Sciatic nerve (tissue), 2 donors: Measurements from ENCODE around the gene AK5. TPM values are rescaled to one million over a fixed set of nuclear protein-coding genes. Genes with fewer than 3 reads are reported as not detected.
"Not testable (repeated sequence)": the region's sequence is repeated elsewhere in the genome, so short reads cannot be mapped to it uniquely, and the experiment has no call there.

ENCODE experiments used
- ATAC-seq: fragments of 200-7000 bp; cut with Tn5 transposase; one replicate; pipeline ENCODE4 v1.9.1; 2020; ENCODE audit warnings: mild to moderate bottlenecking, moderate library complexity
- DNase-seq: peaks from one replicate; pipeline ENCODE4 v3.0.0-alpha.2; 2020; ENCODE audit warnings: low spot score
- intact Hi-C: fragments of 100-400 bp; cut with DNase I; formaldehyde crosslinking; loops from one replicate; pipeline ENCODE4 v1.14.2; 2022
- total RNA-seq: library from RNA; stranded (reverse); fragmentation: NEBNext Ultra II Directional; extraction: Animal tissue kit (Norgen Biotek cat#: 25700); gene quantifications from one replicate; pipeline ENCODE4 v1.2.1, GENCODE V29; 2021
- donor health status: DM: no; HTN: no; CAD: no.
- donor health status: DM: no; HTN: no; CAD: no.

The AK5 gene
- total RNA-seq, 1 donor from 2014 or later: 47.1 TPM

- DNase-seq (peak; percentile 55), ATAC-seq (peak; percentile 30)
- intact Hi-C loops: no loop called here
Measured at GRCh38 chr1:77282866-77283539, 1.2 kb downstream of the AK5 start.

DNA sequence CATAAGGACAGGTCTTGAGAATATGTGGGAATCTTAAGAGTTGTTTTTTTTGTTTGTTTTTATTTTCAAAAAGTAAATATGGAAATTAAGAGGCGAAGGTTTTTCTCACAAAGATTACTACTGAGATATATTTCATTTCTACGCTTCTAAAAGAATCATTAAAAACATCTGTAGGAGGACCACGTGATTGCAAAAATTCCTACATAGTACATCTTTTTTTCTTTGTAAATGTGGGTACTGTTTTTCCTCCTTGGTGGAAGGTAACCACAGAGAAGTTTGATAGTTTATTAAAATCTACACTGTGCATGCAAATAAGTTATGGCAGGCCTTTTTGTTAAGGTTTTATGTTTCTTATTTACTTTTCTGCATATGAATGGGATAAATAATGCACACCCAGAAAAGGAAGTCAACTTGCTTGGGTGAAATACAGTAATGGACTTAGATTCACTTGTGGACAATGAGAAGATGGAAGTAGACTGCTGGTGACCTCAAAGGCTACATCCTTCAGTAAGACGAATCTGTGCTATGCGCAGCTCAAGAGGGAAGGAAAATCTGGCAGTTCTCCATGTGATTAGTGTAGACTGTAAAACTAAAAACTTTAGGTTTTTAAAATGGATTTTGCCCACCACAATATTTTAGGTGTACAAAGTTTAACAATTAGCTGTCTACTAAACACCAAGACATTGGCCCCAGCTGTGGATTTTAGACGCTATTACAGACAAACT is 2.0 kb downstream of the AK5 start:
- intact Hi-C loops: no loop called here
- ATAC-seq (no peak), DNase-seq (no peak)

DNA sequence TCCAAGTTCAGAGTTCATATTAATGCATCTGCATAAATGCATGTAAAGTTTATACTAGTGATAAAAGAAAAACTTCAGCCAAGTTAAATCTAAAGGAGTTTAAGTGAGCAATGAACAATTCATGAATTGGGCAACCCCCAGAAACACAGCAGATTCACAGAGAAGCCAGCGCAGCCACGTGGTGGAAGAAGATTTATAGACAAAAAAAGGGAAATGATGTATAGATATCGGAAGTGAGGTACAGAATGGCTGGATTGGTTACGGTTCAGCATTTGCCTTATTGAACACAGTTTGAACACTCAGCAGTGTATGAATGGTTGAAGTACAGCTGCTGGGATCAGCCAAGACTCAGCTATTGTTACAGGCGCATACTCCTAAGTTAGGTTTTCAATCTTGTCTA is 5.7 kb downstream of the AK5 start:
- DNase-seq: no peak
- intact Hi-C loops: no loop called here
- no peak for ATAC-seq

GRCh38 chr1:77288275-77288674 is 6.5 kb downstream of the AK5 start:
- intact Hi-C loops: no loop called here
- ATAC-seq: no peak
- DNase-seq: no peak

- ATAC-seq (no peak), DNase-seq (no peak)
- intact Hi-C loops: no loop called here
Measured at GRCh38 chr1:77290576-77290975, 8.8 kb downstream of the AK5 start.

- DNase-seq: no peak
- intact Hi-C loops: no loop called here
- ATAC-seq: no peak
Measured at GRCh38 chr1:77292551-77292950, 10.7 kb downstream of the AK5 start.

DNA sequence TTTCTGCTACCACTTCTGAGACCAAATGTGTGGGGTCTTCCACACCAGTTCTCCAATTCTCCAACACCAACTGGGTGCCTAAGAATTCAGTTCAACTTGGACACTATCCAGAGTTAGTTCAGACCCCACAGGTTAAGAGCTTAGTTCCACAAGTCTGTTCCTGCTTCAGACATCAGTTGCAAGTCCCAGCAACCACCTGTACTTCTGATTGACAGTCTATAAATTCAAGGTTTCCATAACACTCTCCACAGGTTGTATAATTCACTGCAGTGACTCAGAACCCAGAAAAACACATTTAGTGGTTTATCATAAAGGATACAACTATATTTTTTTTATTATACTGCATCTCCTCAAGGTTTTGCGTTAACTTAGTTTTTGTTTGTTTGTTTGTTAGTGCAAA is 18.7 kb downstream of the AK5 start:
- intact Hi-C loops: no loop called here
- ATAC-seq: no peak
- DNase-seq: no peak

- intact Hi-C loops: no loop called here
- ATAC-seq (no peak), DNase-seq (no peak)
Measured at GRCh38 chr1:77303387-77303786, 21.6 kb downstream of the AK5 start.

DNA sequence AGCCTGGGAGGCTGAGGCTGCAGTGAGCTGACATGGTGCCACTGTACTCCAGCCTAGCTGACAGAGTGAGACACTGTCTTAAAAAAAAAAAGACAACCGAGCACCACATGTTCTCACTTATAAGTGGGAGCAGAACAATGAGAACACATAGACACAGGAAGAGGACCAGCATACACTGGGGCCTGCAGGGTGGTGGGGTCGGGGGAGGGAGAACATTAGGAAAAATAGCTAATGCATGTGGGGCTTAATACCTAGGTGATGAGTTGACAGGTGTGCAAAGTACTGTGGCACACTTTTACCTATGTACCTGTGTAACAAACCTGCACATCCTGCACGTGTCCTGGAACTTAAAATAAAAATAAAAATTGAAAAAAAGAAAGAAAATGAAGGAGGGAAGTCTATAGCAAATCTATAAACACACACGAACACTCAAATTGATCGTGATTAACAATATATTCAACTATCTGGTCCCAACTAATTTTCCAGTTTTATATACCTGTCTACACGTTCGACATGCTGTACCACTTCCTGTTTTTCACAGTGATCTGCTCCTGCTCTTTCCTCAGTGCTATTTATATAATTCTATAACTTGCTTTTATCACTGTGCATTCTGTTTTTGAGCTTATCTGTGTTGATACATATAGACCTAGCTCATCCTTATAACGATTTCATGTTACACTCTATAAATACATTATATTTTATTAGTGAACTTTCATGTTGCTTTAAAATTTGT is 27.2 kb downstream of the AK5 start:
- intact Hi-C loops: no loop called here
- ATAC-seq (no peak), DNase-seq (no peak)

DNA sequence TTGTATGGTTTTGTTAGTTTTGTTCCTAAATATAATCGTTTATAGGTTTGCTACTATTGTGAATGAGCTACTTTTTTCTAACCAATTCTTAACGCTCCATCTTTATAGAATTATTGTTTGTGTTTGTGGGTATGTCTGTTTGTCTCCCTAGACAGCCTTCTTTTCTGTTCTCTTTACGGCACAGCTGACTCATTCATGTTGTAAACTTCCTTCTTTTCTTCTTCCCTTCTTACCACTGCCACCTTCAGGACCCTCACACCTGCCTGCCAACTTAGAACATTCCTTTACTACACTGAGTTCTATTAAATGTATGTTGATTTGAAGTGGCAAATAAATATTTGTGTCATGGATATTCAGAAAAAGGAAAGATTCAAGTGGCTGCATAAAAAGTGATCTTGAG is 29.1 kb downstream of the AK5 start:
- DNase-seq (no peak), ATAC-seq (no peak)
- intact Hi-C loops: no loop called here

DNA sequence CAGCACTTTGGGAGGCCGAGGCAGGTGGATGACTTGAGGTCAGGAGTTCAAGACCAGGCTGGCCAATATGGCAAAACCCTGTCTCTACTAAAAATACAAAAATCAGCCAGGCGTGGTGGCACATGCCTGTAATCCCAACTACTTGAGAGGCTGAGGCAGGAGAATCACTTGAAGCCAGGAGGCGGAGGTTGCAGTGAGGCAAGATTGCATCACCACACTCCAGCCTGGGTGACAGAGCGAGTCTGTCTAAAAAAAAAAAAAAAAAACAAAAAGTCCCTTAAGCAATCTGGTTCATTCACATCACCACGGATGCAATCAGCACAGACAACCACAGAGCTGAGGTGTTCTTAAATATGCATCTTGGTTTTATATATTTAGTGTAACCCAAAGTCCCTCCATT is 30.5 kb downstream of the AK5 start:
- DNase-seq, intact Hi-C loops, ATAC-seq: not testable (repeated sequence)

DNA sequence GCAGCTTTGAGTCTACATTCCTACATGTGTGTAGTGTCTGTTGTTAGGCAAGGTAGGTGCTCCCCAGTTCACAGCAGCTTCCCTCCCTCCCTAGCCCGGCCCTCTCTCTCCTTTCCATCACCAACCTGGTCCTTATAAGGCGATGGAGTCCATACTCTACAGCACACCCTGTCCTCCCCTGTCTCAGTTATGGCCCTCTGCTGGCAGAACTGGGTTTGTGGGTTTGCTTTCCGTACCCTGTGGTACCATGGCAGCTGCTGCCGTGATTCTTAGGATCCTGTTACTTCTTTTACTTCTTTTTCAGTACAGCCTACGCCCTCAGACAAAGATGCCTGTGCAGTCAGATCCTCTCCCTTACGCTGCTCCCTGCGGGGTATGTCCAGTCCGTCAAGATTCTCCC is 31.7 kb downstream of the AK5 start:
- intact Hi-C loops: no loop called here
- no peak for DNase-seq
- ATAC-seq: no peak

GRCh38 chr1:77316006-77316405 is 34.2 kb downstream of the AK5 start:
- ATAC-seq (no peak), DNase-seq (no peak)
- intact Hi-C loops: no loop called here

DNA sequence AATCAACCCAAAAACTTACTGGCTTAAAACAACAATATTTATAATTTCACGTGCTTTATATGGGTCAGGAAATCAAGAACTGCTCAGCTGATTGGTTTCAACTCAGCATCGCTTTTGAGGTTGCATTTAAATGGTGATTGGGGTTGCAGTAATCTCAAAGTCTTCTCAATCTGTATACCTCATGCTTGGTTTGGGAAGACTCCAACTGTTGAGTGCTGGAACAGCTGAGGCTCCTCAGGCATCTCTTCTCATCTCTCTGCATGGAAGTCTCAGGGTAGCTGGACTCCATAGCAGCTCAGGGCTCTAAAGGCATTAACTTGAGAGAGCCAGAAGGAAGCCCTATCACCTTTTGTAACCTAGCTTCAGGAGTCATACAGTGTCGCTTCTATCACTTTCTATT is 35.1 kb downstream of the AK5 start:
- intact Hi-C loops: no loop called here
- ATAC-seq (no peak), DNase-seq (no peak)

- DNase-seq (no peak), ATAC-seq (no peak)
- intact Hi-C loops: no loop called here
Measured at GRCh38 chr1:77319036-77319705, 37.4 kb downstream of the AK5 start.

DNA sequence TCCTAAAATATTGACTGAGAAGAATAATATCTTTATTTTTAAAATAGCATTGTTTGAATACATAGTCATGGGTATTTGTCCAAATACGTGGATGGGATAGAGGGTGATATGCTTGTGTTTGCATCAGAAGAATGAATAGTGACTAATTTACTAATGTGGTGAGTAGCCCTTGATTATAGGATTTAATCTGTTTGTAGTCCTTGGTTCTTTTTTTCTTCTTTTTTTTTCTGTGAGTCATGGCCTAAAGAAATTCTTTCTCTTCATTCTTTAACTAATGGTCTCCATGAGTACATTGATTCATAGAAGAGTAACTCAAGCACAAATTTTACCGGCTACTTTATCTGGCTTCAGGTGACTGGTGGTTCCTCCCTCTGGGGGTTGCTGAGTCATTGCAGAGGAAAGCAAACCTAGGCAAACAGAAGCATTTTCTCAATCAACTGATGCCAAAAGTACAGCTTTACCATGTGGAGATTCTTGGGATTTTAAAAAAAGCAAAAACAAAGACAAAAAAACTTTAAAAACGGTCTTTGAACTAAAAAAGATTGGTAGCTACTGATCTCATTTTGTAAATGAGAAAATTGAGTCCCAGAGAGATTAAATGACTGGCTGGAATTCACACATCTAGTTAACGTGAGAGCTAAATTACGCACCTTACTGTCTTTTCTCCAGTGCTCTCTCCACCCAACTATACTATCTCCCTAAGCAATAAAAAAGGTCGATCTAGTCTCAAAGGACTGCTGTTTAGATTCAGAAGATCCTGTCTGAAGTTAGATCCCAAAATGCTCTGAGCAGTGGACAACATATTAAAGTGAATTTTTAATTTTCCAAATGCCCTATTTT is 40.5 kb downstream of the AK5 start:
- DNase-seq: no peak
- ATAC-seq: no peak
- intact Hi-C loops: no loop called here

DNA sequence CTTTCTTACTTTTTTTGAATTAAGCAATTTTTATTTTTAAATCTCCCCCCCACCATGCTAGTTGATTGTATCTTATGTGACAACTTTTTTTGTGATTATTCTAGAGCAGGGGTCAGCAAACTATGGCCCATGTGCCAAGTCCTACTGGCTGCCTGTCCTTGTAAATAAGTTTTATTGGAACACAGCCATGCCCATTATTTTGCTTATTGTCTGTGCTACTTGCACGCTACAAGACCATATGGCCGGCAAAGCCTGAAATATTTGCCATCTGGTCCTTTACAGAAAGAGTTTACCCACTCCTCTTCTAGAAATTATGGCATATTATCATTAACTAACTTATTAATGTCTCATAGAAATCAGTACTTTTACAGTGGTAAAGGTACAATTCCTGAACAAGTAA is 51.7 kb downstream of the AK5 start:
- no peak for DNase-seq
- no peak for ATAC-seq
- intact Hi-C loops: no loop called here

- DNase-seq (no peak), ATAC-seq (no peak)
- intact Hi-C loops: no loop called here
Measured at GRCh38 chr1:77336729-77337128, 54.9 kb downstream of the AK5 start.

GRCh38 chr1:77339326-77339725 is 57.5 kb downstream of the AK5 start:
- ATAC-seq: no peak
- no peak for DNase-seq
- intact Hi-C loops: no loop called here
